Measurements from ENCODE around the gene U2AF2. TPM values are rescaled to one million over a fixed set of nuclear protein-coding genes. Genes with fewer than 3 reads are reported as not detected.

U2AF2 gene
- total RNA-seq, 1 experiment from 2014 or later = 107 TPM

DNA sequence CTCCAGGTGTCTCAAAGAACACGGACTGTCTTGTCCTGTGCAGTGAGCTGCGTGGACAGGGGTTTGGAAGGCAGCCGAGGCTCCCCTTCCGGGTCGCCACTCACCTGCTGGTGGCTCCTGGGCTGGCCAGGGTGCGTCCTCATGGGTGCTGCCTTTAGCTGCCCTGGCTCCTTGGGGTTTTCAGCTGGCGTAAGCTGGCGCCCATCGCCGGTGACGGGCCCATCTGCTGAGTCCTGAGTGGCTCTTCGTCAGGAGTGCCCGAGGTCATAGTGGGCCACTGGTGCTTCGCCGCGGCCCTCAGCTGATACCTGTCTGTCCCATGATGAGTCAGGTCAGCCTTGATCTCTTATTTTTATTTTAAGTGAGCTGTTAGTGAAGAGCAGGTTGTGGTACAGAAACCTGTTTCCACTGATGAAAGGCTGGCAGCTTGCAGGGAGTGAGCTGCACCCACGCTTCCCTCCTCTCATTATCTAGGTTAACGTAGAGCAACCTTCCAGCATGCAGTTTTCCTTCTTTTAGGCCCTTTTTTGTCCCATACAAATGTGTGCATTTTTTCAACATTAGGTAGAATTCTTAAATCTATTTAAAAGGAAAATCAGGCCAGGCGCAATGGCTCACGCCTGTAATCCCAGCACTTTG lies 38.6 kb downstream of the U2AF2 start:
- no peak for DNase-seq
- Histone ChIP-seq H3K27me3 (ENCODE audit: low read length) (no peaks in the 10 kb centered on the region), H3K4me1 (ENCODE audit: low read length) (no peaks in the 10 kb centered on the region), H3K9me3 (ENCODE audit: low read length) (no peaks in the 10 kb centered on the region), H2AFZ (ENCODE audit: low read length) (no peak overlapping the region), H3K4me2 (ENCODE audit: low read depth, low read length, poor library complexity, severe bottlenecking) (no peak overlapping the region), H3K9me2 (replicated peaks; ENCODE audit: insufficient read depth, low read length) (no peaks in the 10 kb centered on the region), H3K27ac (ENCODE audit: low read length) (no peak overlapping the region), H3K79me2 (ENCODE audit: low read length) (no peaks in the 10 kb centered on the region), H3K4me3 (ENCODE audit: low read length) (no peak overlapping the region), H3K9ac (ENCODE audit: low read length) (no peak overlapping the region), H4K20me1 (ENCODE audit: insufficient read depth, low read depth, low read length) (peaks cover 31% of the 10 kb centered on the region; the same call in 1 of the 2 replicates), H3K36me3 (ENCODE audit: insufficient read depth, low read length) (peaks cover 27% of the 10 kb centered on the region; the same call in 1 of the 2 replicates)

DNA sequence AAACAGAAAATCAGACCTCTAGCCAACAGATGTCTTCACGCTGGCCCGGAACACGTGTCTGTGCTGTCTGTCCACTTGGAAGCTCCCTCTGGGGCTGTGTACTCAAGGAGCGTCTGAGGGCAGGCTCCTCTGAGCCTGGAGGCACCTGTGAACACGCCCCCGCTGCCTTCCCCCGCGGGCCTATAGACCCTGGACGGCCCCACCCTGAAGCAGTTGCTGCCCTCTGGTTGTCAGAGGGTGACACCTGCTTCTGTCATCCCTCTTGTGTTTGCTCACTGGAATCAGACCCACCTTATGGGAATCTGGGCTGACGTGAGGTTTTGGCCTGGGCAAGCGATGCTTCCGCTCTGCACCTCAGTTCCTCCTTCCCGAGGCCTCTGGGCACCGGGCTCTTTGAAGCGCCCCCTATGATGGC lies 39.4 kb downstream of the U2AF2 start:
- Histone ChIP-seq H3K9me2 (replicated peaks; ENCODE audit: insufficient read depth, low read length) (no peaks in the 10 kb centered on the region), H2AFZ (ENCODE audit: low read length) (no peak overlapping the region), H3K36me3 (ENCODE audit: insufficient read depth, low read length) (peaks cover 27% of the 10 kb centered on the region; the same call in 1 of the 2 replicates), H3K9me3 (ENCODE audit: low read length) (no peaks in the 10 kb centered on the region), H3K4me3 (ENCODE audit: low read length) (no peak overlapping the region), H3K79me2 (ENCODE audit: low read length) (no peaks in the 10 kb centered on the region), H3K9ac (ENCODE audit: low read length) (no peak overlapping the region), H4K20me1 (ENCODE audit: insufficient read depth, low read depth, low read length) (peaks cover 24% of the 10 kb centered on the region; the same call in 1 of the 2 replicates), H3K4me2 (ENCODE audit: low read depth, low read length, poor library complexity, severe bottlenecking) (no peak overlapping the region), H3K27ac (ENCODE audit: low read length) (no peak overlapping the region), H3K4me1 (ENCODE audit: low read length) (no peaks in the 10 kb centered on the region), H3K27me3 (ENCODE audit: low read length) (no peaks in the 10 kb centered on the region)
- no peak for DNase-seq

DNA sequence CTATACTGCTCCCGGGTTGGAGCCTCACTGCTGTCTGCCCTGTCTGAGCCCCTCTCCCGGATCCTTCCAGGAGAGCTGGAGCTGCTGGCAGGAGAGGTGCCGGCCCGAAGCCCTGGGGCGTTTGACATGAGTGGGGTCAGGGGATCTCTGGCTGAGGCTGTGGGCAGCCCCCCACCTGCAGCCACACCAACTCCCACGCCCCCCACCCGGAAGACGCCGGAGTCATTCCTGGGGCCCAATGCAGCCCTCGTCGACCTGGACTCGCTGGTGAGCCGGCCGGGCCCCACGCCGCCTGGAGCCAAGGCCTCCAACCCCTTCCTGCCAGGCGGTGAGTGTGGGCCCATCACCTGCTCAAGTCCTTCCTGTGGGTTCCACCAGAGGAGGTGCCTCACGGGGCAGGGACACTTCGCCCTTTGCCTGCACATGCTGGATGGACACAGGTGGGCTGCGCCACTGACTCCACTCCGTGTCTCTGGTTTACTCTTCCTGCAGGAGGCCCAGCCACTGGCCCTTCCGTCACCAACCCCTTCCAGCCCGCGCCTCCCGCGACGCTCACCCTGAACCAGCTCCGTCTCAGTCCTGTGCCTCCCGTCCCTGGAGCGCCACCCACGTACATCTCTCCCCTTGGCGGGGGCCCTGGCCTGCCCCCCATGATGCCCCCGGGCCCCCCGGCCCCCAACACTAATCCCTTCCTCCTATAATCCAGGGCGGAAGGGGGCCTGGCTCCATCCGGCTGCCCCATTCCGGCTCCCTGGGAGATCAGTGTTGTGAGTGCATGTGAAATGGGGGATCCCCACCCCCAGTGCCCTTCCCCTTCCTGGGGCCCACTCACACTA lies 40.0 kb downstream of the U2AF2 start:
- 0 out of 2 replicates have a peak, but pooled peaks cover 21% of the 10 kb centered on the region for H4K20me1 ChIP-seq (ENCODE audit: insufficient read depth, low read depth, low read length)
- peaks cover 31% of the 10 kb centered on the region; the same call in 1 of the 2 replicates for H3K36me3 ChIP-seq (ENCODE audit: insufficient read depth, low read length)
- H3K27me3 ChIP-seq (ENCODE audit: low read length) = no peaks in the 10 kb centered on the region
- no peaks in the 10 kb centered on the region for H3K4me1 ChIP-seq (ENCODE audit: low read length)
- no peak for DNase-seq
- H3K4me2 ChIP-seq (ENCODE audit: low read depth, low read length, poor library complexity, severe bottlenecking) = no peak overlapping the region
- H3K4me3 ChIP-seq (ENCODE audit: low read length) = no peak overlapping the region
- H2AFZ ChIP-seq (ENCODE audit: low read length) = no peak overlapping the region
- no peak overlapping the region for H3K27ac ChIP-seq (ENCODE audit: low read length)
- no peaks in the 10 kb centered on the region for H3K9me3 ChIP-seq (ENCODE audit: low read length)
- no peak overlapping the region for H3K9ac ChIP-seq (ENCODE audit: low read length)
- H3K9me2 ChIP-seq (replicated peaks; ENCODE audit: insufficient read depth, low read length) = no peaks in the 10 kb centered on the region
- H3K79me2 ChIP-seq (ENCODE audit: low read length) = no peaks in the 10 kb centered on the region

DNA sequence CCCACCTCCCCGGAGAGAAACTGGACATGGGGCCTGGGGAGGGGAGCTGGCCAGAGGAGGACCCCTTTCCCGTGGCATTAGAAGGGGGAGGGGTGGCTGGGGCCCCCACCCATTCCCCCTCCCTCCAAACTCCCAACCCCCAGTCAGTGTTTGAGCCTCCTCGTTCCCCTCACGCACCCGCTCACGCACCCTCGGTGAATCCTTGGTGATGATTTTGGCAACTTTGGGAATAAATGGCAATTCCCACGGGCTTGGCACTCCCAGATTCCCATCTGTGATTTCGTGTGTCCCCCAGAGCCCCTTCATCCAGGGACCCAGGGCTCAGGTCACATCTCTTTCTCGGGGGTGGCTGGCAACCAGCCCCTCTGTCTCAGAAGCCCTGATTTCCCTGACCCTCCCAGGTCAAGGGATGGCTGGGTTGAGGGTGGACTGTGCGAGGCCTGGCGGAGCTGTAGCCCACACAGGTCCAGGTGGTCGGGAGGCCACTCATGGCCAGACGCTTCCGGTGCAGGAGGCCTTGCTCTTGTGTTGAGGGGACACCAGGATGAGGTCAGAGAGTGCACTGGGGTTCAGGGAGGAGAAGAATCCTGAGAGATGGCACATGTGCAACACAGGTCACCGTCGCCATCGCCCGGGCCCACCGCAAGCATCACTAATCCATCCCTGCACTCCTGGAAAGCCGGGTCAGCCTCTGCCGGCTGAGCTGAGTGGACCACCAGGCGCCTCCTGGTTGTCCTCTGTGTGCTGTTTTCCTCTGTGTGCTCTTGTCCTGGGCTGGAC lies 40.9 kb downstream of the U2AF2 start:
- Histone ChIP-seq H3K4me2 (ENCODE audit: low read depth, low read length, poor library complexity, severe bottlenecking) (no peak overlapping the region), H2AFZ (ENCODE audit: low read length) (no peak overlapping the region), H3K9me2 (replicated peaks; ENCODE audit: insufficient read depth, low read length) (no peaks in the 10 kb centered on the region), H3K79me2 (ENCODE audit: low read length) (no peaks in the 10 kb centered on the region), H3K4me3 (ENCODE audit: low read length) (no peak overlapping the region), H3K9me3 (ENCODE audit: low read length) (no peaks in the 10 kb centered on the region), H3K27ac (ENCODE audit: low read length) (no peak overlapping the region), H3K27me3 (ENCODE audit: low read length) (no peaks in the 10 kb centered on the region), H3K9ac (ENCODE audit: low read length) (no peak overlapping the region), H3K36me3 (ENCODE audit: insufficient read depth, low read length) (peaks cover 36% of the 10 kb centered on the region; the same call in 1 of the 2 replicates), H3K4me1 (ENCODE audit: low read length) (no peaks in the 10 kb centered on the region), H4K20me1 (ENCODE audit: insufficient read depth, low read depth, low read length) (peaks cover 16% of the 10 kb centered on the region; the same call in 1 of the 2 replicates)
- DNase-seq = no peak

DNA sequence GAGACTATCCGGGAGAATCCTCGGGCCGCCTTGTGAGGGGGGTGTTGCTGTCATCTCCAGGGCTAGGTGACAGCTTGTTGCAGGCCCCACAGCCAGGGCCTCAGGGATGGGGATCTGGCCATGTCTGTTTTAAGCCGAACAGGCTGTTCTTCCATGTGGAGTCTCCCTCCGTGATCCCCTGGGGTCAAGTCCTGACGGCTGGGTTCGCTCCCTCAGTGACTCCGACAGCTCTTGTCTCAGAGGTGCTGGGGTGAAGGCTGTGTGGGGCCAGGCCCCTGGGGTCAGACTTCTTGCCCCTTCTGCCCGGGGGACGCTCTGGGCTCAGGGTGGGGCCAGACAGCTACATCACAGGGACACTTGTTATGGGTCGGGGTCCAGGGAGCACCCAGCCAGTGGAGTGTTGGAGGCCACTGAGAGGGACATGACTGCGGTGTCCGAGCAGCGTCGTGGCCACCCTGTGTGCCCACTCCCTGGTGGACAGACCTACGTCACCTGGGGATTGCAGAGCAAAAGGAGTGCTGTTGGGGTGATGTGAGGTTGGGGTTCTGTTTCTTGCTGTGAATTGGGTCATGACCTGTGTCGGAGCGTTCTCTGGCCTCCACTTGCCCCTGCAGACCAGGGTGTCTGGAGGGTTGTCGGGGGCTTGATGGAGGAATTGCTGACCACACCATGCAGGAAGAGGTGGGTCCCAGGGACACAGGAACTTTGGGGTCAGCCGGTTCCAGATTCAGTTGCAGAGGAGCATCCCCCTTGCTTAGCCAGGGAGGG lies 41.6 kb downstream of the U2AF2 start:
- no peak overlapping the region for H2AFZ ChIP-seq (ENCODE audit: low read length)
- H3K9me3 ChIP-seq (ENCODE audit: low read length) = no peaks in the 10 kb centered on the region
- H3K36me3 ChIP-seq (ENCODE audit: insufficient read depth, low read length) = peaks cover 37% of the 10 kb centered on the region; the same call in 1 of the 2 replicates
- H4K20me1 ChIP-seq (ENCODE audit: insufficient read depth, low read depth, low read length) = peaks cover 19% of the 10 kb centered on the region; the same call in 1 of the 2 replicates
- H3K9me2 ChIP-seq (replicated peaks; ENCODE audit: insufficient read depth, low read length) = no peaks in the 10 kb centered on the region
- H3K4me2 ChIP-seq (ENCODE audit: low read depth, low read length, poor library complexity, severe bottlenecking) = no peak overlapping the region
- H3K27ac ChIP-seq (ENCODE audit: low read length) = no peak overlapping the region
- no peak for DNase-seq
- no peak overlapping the region for H3K4me3 ChIP-seq (ENCODE audit: low read length)
- no peaks in the 10 kb centered on the region for H3K4me1 ChIP-seq (ENCODE audit: low read length)
- no peak overlapping the region for H3K9ac ChIP-seq (ENCODE audit: low read length)
- H3K27me3 ChIP-seq (ENCODE audit: low read length) = no peaks in the 10 kb centered on the region
- no peaks in the 10 kb centered on the region for H3K79me2 ChIP-seq (ENCODE audit: low read length)

DNA sequence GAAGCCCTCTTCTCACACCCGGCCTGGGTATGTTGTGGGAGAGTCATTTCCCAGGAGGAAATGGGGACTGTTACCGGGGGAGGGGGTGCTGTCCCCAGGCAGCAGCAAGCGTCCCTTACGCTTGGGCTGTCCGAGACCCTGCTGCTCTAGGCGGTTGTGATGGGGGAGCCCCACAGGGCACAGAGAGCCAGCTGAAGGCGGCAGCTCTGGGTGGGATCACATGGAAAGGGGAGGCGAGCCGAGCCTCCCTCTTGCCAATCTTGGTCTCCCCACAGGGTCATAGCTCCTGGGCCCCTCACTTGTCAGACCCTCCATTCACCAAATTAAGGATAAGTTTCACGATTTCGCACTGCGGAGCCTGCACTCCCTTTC lies 42.2 kb downstream of the U2AF2 start:
- Histone ChIP-seq H3K79me2 (ENCODE audit: low read length) (no peaks in the 10 kb centered on the region), H3K27ac (ENCODE audit: low read length) (no peak overlapping the region), H3K9me2 (replicated peaks; ENCODE audit: insufficient read depth, low read length) (no peaks in the 10 kb centered on the region), H3K4me3 (ENCODE audit: low read length) (no peak overlapping the region), H2AFZ (ENCODE audit: low read length) (no peak overlapping the region), H3K4me1 (ENCODE audit: low read length) (no peaks in the 10 kb centered on the region), H3K9me3 (ENCODE audit: low read length) (no peaks in the 10 kb centered on the region), H3K9ac (ENCODE audit: low read length) (no peak overlapping the region), H3K4me2 (ENCODE audit: low read depth, low read length, poor library complexity, severe bottlenecking) (no peak overlapping the region), H4K20me1 (ENCODE audit: insufficient read depth, low read depth, low read length) (peaks cover 13% of the 10 kb centered on the region; the same call in 1 of the 2 replicates), H3K36me3 (ENCODE audit: insufficient read depth, low read length) (peaks cover 37% of the 10 kb centered on the region; the same call in 1 of the 2 replicates), H3K27me3 (ENCODE audit: low read length) (no peaks in the 10 kb centered on the region)
- no peak for DNase-seq

DNA sequence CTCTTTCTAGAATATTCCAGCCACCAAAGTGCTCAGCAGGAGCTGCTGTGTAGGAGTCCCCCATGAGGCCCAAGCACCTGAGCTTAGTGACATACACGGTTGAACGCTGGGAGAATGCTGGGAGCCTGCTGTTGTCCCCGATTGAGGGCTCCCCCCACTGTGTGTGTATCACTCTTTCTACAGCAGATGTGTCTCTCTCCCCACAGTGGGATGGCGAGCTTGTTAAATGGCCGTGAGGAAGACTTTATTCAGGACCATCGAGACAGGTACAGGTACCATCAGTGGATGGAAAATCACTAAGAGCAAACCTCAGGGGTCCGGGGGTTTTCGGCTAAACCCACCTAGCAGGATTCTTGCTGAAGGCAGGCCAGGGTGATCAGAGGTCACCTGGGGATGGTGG lies 42.9 kb downstream of the U2AF2 start:
- no peaks in the 10 kb centered on the region for H3K9me2 ChIP-seq (replicated peaks; ENCODE audit: insufficient read depth, low read length)
- no peaks in the 10 kb centered on the region for H3K27me3 ChIP-seq (ENCODE audit: low read length)
- H3K4me1 ChIP-seq (ENCODE audit: low read length) = no peaks in the 10 kb centered on the region
- H3K79me2 ChIP-seq (ENCODE audit: low read length) = no peaks in the 10 kb centered on the region
- no peak overlapping the region for H2AFZ ChIP-seq (ENCODE audit: low read length)
- no peak overlapping the region for H3K4me3 ChIP-seq (ENCODE audit: low read length)
- H3K9me3 ChIP-seq (ENCODE audit: low read length) = no peaks in the 10 kb centered on the region
- H4K20me1 ChIP-seq (ENCODE audit: insufficient read depth, low read depth, low read length) = peaks cover 13% of the 10 kb centered on the region; the same call in 1 of the 2 replicates
- H3K36me3 ChIP-seq (ENCODE audit: insufficient read depth, low read length) = peaks cover 37% of the 10 kb centered on the region; the same call in 1 of the 2 replicates
- no peak overlapping the region for H3K4me2 ChIP-seq (ENCODE audit: low read depth, low read length, poor library complexity, severe bottlenecking)
- H3K27ac ChIP-seq (ENCODE audit: low read length) = no peak overlapping the region
- no peak for DNase-seq
- no peak overlapping the region for H3K9ac ChIP-seq (ENCODE audit: low read length)
